Measurements from ENCODE around the gene CSRP1.

GRCh38 chr1:201447903-201448871, 58.7 kb downstream of the CSRP1 start:
- TF ChIP-seq EZH2 (IDR thresholded peaks at IDR 0.05; ENCODE audit: insufficient read depth, low read length) (no peak), CTCF (IDR thresholded peaks at IDR 0.05; ENCODE audit: insufficient read depth, low read depth, low read length) (peak; percentile 67)

Measured in astrocyte (in vitro differentiated cells and primary cell).